IMR-90 (cell line): Measurements from ENCODE around the gene OR14J1. TPM values are rescaled to one million over a fixed set of nuclear protein-coding genes. Genes with fewer than 3 reads are reported as not detected.

Experiments used
- ATAC-seq: fragments of 200-7000 bp; cut with Tn5 transposase; 2 replicates; pipeline ENCODE4 v1.9.1; 2020; ENCODE audit warnings: low read depth, mild to moderate bottlenecking, moderate library complexity
- BruUV-seq: library from RNA; stranded (reverse); fragments of 400-500 nt; replicated peaks from 2 replicates; lab custom pipeline; 2021; lab: Mats Ljungman, UMichigan
- CTCF ChIA-PET: fragments of 300-600 bp; formaldehyde crosslinking; extraction: SDS; loops from one replicate; lab custom pipeline; 2021; ENCODE audit warnings: antibody characterized with exemption; lab: Yijun Ruan, JAX
- POLR2A ChIA-PET: fragments of 300-600 bp; sonication (Branson Sonifier 250); formaldehyde crosslinking; loops from one replicate; lab custom pipeline; 2022; ENCODE audit warnings: antibody characterized with exemption; ENCODE audit not compliant: unreplicated experiment; lab: Charles Lee
- DNase-seq: peaks from one replicate; pipeline ENCODE4 v3.0.0; 2013
- H2AFZ ChIP-seq: replicated peaks from 2 replicates; pipeline ENCODE3; 2013; ENCODE audit warnings: low read length, mild to moderate bottlenecking; ENCODE audit not compliant: poor library complexity
- H2AK5ac ChIP-seq: 2 replicates; pipeline ENCODE4 v1.6.1; 2013; ENCODE audit warnings: low read depth, low read length, inconsistent platforms
- H2AK9ac ChIP-seq: replicated peaks from 2 replicates; pipeline ENCODE3; 2013; ENCODE audit warnings: mild to moderate bottlenecking, low read depth, low read length, moderate library complexity; ENCODE audit not compliant: poor library complexity
- H2BK120ac ChIP-seq: 2 replicates; pipeline ENCODE4 v1.6.1; 2013; ENCODE audit warnings: low read depth, low read length, inconsistent platforms
- H2BK15ac ChIP-seq: 3 replicates; pipeline ENCODE4 v1.6.1; 2013; ENCODE audit warnings: low read depth, low read length, inconsistent platforms
- H2BK20ac ChIP-seq: 2 replicates; pipeline ENCODE4 v1.6.1; 2013; ENCODE audit warnings: low read depth, mild to moderate bottlenecking, inconsistent platforms, low read length, moderate library complexity
- H2BK5ac ChIP-seq: 2 replicates; pipeline ENCODE4 v1.6.1; 2013; ENCODE audit warnings: mild to moderate bottlenecking, low read depth, low read length, inconsistent platforms; ENCODE audit not compliant: poor library complexity, severe bottlenecking
- H3K14ac ChIP-seq: replicated peaks from 2 replicates; pipeline ENCODE4 v1.6.1; 2013; ENCODE audit warnings: low read depth, low read length, inconsistent platforms
- H3K18ac ChIP-seq: 2 replicates; pipeline ENCODE4 v1.6.1; 2013; ENCODE audit warnings: low read depth, low read length, control low read depth
- H3K23ac ChIP-seq: 2 replicates; pipeline ENCODE4 v1.6.1; 2013; ENCODE audit warnings: low read depth, low read length, inconsistent platforms
- H3K27ac ChIP-seq: 2 replicates; pipeline ENCODE4 v1.5.1; 2013; ENCODE audit warnings: mild to moderate bottlenecking, control low read depth, low read length; ENCODE audit not compliant: insufficient read depth
- H3K27me3 ChIP-seq: 2 replicates; pipeline ENCODE4 v1.6.1; 2013; ENCODE audit warnings: low read length; ENCODE audit not compliant: control insufficient read depth, insufficient read depth
- H3K36me3 ChIP-seq: 2 replicates; pipeline ENCODE4 v1.6.1; 2013; ENCODE audit warnings: low read length, mixed read lengths; ENCODE audit not compliant: control insufficient read depth, insufficient read depth
- H3K4ac ChIP-seq: 2 replicates; pipeline ENCODE4 v1.6.1; 2013; ENCODE audit warnings: low read depth, low read length, inconsistent platforms
- H3K4me1 ChIP-seq: 2 replicates; pipeline ENCODE4 v1.6.1; 2013; ENCODE audit warnings: low read length, mixed read lengths; ENCODE audit not compliant: control insufficient read depth, insufficient read depth
- H3K4me2 ChIP-seq: 2 replicates; pipeline ENCODE4 v1.6.1; 2013; ENCODE audit warnings: low read depth, mild to moderate bottlenecking, control low read depth, low read length, moderate library complexity
- H3K4me3 ChIP-seq: 2 replicates; pipeline ENCODE4 v1.5.1; 2013; ENCODE audit warnings: low read depth, mild to moderate bottlenecking, control low read depth, low read length, moderate library complexity; ENCODE audit not compliant: insufficient read depth
- H3K56ac ChIP-seq: 2 replicates; pipeline ENCODE4 v1.6.1; 2013; ENCODE audit warnings: low read length, inconsistent platforms; ENCODE audit not compliant: insufficient read depth; ENCODE audit errors: extremely low read depth
- H3K79me1 ChIP-seq, 2 experiments: 2 replicates each; pipeline ENCODE4 v1.6.1; 2013; ENCODE audit warnings: low read length in 2 of 2, inconsistent platforms in 1 of 2, low read depth in 1 of 2
- H3K9ac ChIP-seq: 2 replicates; pipeline ENCODE4 v1.6.1; 2013; ENCODE audit warnings: low read depth, low read length, control low read depth
- H3K9me1 ChIP-seq: 2 replicates; pipeline ENCODE4 v1.6.1; 2013; ENCODE audit warnings: low read length, inconsistent platforms; ENCODE audit not compliant: insufficient read depth
- H3K9me3 ChIP-seq: 2 replicates; pipeline ENCODE4 v1.6.1; 2013; ENCODE audit warnings: low read length; ENCODE audit not compliant: control insufficient read depth, insufficient read depth
- H4K20me1 ChIP-seq: 2 replicates; pipeline ENCODE4 v1.6.1; 2013; ENCODE audit warnings: low read length, inconsistent platforms; ENCODE audit not compliant: insufficient read depth
- H4K5ac ChIP-seq: 2 replicates; pipeline ENCODE4 v1.6.1; 2013; ENCODE audit warnings: mild to moderate bottlenecking, low read depth, low read length, control low read depth
- H4K8ac ChIP-seq, 2 experiments: 2 replicates each; pipeline ENCODE4 v1.6.1; 2013; ENCODE audit warnings: low read depth in 2 of 2, low read length in 2 of 2, control low read depth in 1 of 2, inconsistent platforms in 1 of 2
- H4K91ac ChIP-seq: 2 replicates; pipeline ENCODE4 v1.6.1; 2013; ENCODE audit warnings: low read depth, low read length, inconsistent platforms; ENCODE audit not compliant: insufficient read depth
- CTCF ChIP-seq: conservative IDR thresholded peaks from 2 replicates; pipeline ENCODE4 v1.5.1; 2012; ENCODE audit warnings: mild to moderate bottlenecking, low read depth, low read length, improper control_type of control experiment
- ELK1 ChIP-seq: fragments of 150-350 bp; IDR thresholded peaks from 2 replicates; pipeline ENCODE4 v1.6.1; 2016; ENCODE audit warnings: low read depth, mild to moderate bottlenecking, low read length, moderate library complexity, borderline replicate concordance
- FOS ChIP-seq: fragments of 150-350 bp; IDR thresholded peaks from 2 replicates; pipeline ENCODE4 v1.6.1; 2016; ENCODE audit warnings: low read depth, low read length
- RCOR1 ChIP-seq: IDR thresholded peaks from 2 replicates; pipeline ENCODE4 v1.6.1; 2012; ENCODE audit warnings: mild to moderate bottlenecking, low read length, improper control_type of control experiment; ENCODE audit not compliant: insufficient replicate concordance
- WGBS, 2 experiments: methylation state at CpG; one replicate each; pipeline versions ENCODE4 v1.1.5 to v1.1.7; 2013; ENCODE audit warnings: missing lambda C conversion rate in 2 of 2; ENCODE audit not compliant: insufficient read length in 1 of 2; ENCODE audit errors: extremely low coverage in 2 of 2; 5-methylcytosine and 5-hydroxymethylcytosine counted together
- dilution Hi-C: fragments of 300-500 bp; cut with HindIII; formaldehyde crosslinking; loops from one replicate; pipeline ENCODE4 v1.14.3; 2018; ENCODE audit warnings: low sequenced_read_pairs; ENCODE audit not compliant: unreplicated experiment
- in situ Hi-C: fragments of 300-500 bp; cut with MboI; formaldehyde crosslinking; loops from 3 replicates; pipeline ENCODE4 v1.14.3; 2019; ENCODE audit warnings: low sequenced_read_pairs, inconsistent platforms, mixed read lengths
- intact Hi-C: fragments of 100-400 bp; cut with micrococcal nuclease; formaldehyde crosslinking; loops from 2 replicates; pipeline ENCODE4 v1.10.0; 2022
- polyA plus RNA-seq, 3 experiments: library from polyadenylated mRNA; depleted of rRNA; stranded (reverse); fragments of >200 nt; gene quantifications; 2 replicates each; pipeline ENCODE4 v1.2.3, GENCODE V29; 2012; ENCODE audit warnings: low replicate concordance in 1 of 3
- total RNA-seq: library from RNA; depleted of rRNA; stranded (reverse); fragments of >200 nt; gene quantifications from 2 replicates; pipeline ENCODE4 v1.2.3, GENCODE V29; 2012

The OR14J1 gene
- total and polyA plus RNA-seq, 2 of the 4 experiments (the other 2 are of a cell fraction) = not detected

GRCh38 chr6:29263001-29263400, 38.5 kb upstream of the OR14J1 start:
- H4K5ac ChIP-seq = no peak overlapping the region
- no peak overlapping the region for H2AK9ac ChIP-seq
- intact Hi-C loops (no loop called here), in situ Hi-C loops (no loop called here), dilution Hi-C loops (no loop called here)
- WGBS, 2 experiments = 36% methylated on average over 3 of the region's 3 CpGs; no CpG with 5 or more reads in 1 of the 2 experiments
- H2AFZ ChIP-seq = no peak overlapping the region
- no peaks in the 10 kb centered on the region for H3K27me3 ChIP-seq
- H3K27ac ChIP-seq = no peak overlapping the region
- no peak overlapping the region for H4K91ac ChIP-seq
- no peak overlapping the region for H3K14ac ChIP-seq
- no peaks in the 10 kb centered on the region for H3K36me3 ChIP-seq
- no peaks in the 10 kb centered on the region for H3K9me1 ChIP-seq
- no peak overlapping the region for H3K4ac ChIP-seq
- no TSS peak for BruUV-seq
- H4K20me1 ChIP-seq = no peaks in the 10 kb centered on the region
- no peak overlapping the region for H4K8ac ChIP-seq
- ChIA-PET POLR2A (no interaction called here), CTCF (no interaction called here)
- H3K9me3 ChIP-seq = peaks cover 4% of the 10 kb centered on the region
- H3K56ac ChIP-seq = no peak overlapping the region
- H2BK120ac ChIP-seq = no peak overlapping the region
- no peak overlapping the region for H3K9ac ChIP-seq
- H3K4me3 ChIP-seq = no peak overlapping the region
- no peaks in the 10 kb centered on the region for H3K79me1 ChIP-seq
- H3K4me1 ChIP-seq = no peaks in the 10 kb centered on the region
- H3K4me2 ChIP-seq = no peak overlapping the region
- no peak overlapping the region for H3K18ac ChIP-seq
- ATAC-seq (no peak), DNase-seq (no peak)
- no peak overlapping the region for H2BK15ac ChIP-seq
- TF ChIP-seq CTCF (no peak), RCOR1 (no peak), FOS (no peak), ELK1 (no peak)
- no peak overlapping the region for H2BK20ac ChIP-seq
- H2BK5ac ChIP-seq = no peak overlapping the region
- H3K23ac ChIP-seq = no peak overlapping the region
- no peak overlapping the region for H2AK5ac ChIP-seq
